Measurements from ENCODE around the gene LENG8. TPM values are rescaled to one million over a fixed set of nuclear protein-coding genes. Genes with fewer than 3 reads are reported as not detected.
A peak's percentile ranks its signal among the peaks of the same experiment; 100 is the strongest.
"Not testable (repeated sequence)": the region's sequence is repeated elsewhere in the genome, so short reads cannot be mapped to it uniquely, and the experiment has no call there.

Gene LENG8
- total RNA-seq, 2 experiments from 2014 or later, result 63.2 to 137 TPM

DNA sequence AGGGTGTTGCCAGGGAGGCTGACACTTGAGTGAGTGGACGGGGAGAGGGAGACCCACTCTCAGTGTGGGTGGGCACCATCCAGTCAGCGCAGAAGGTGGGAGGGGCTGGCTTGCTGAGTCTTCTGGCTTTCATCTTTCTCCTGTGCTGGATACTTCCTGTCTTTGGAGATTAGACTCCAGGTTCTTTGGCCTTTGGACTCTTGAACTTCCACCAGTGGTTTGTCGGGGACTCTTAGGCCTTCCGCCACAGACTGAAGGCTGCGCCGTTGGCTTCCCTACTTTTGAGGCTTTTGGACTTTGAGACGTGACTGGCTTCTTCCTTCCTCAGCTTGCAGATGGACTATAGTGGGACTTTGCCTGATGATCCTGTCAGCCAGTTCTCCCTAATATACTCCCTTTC, 4.3 kb upstream of the LENG8 start:
- peaks cover 7% of the 10 kb centered on the region for H4K20me1 ChIP-seq (ENCODE audit: insufficient read depth, low read length)
- ChIA-PET POLR2A (no interaction called here), CTCF (ENCODE audit: unreplicated experiment) (no interaction called here)
- H3K79me2 ChIP-seq (ENCODE audit: insufficient read depth, low read depth, low read length), result peaks cover 26% of the 10 kb centered on the region
- intact Hi-C loops (cut with micrococcal nuclease; ENCODE audit: unreplicated experiment), result no loop called here
- H3K9me2 ChIP-seq (ENCODE audit: insufficient read depth, low read length), result no peaks in the 10 kb centered on the region
- H3K4me3 ChIP-seq (ENCODE audit: low read depth, low read length, poor library complexity, severe bottlenecking), result no peak overlapping the region
- DNase-seq (ENCODE audit: low spot score), result no peak
- H3K27ac ChIP-seq (ENCODE audit: low read depth, low read length, poor library complexity, severe bottlenecking), result no peak overlapping the region
- H3K4me2 ChIP-seq (ENCODE audit: low read length), result no peak overlapping the region
- peaks cover 13% of the 10 kb centered on the region for H3K4me1 ChIP-seq (ENCODE audit: insufficient read depth, low read length, poor library complexity, severe bottlenecking)
- H3K36me3 ChIP-seq (ENCODE audit: insufficient read depth, low read length), result peaks cover 38% of the 10 kb centered on the region
- H3K9me3 ChIP-seq (ENCODE audit: low read length), result no peaks in the 10 kb centered on the region
- BruUV-seq (replicated peaks), result no TSS peak
- H2AFZ ChIP-seq (ENCODE audit: low read length), result no peak overlapping the region
- no peak for TF ChIP-seq EZH2phosphoT487 (IDR thresholded peaks at IDR 0.05; ENCODE audit: borderline replicate concordance, low read depth, low read length)
- TF ChIP-seq, protein P1, sequence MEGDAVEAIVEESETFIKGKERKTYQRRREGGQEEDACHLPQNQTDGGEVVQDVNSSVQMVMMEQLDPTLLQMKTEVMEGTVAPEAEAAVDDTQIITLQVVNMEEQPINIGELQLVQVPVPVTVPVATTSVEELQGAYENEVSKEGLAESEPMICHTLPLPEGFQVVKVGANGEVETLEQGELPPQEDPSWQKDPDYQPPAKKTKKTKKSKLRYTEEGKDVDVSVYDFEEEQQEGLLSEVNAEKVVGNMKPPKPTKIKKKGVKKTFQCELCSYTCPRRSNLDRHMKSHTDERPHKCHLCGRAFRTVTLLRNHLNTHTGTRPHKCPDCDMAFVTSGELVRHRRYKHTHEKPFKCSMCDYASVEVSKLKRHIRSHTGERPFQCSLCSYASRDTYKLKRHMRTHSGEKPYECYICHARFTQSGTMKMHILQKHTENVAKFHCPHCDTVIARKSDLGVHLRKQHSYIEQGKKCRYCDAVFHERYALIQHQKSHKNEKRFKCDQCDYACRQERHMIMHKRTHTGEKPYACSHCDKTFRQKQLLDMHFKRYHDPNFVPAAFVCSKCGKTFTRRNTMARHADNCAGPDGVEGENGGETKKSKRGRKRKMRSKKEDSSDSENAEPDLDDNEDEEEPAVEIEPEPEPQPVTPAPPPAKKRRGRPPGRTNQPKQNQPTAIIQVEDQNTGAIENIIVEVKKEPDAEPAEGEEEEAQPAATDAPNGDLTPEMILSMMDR (conservative IDR thresholded peaks at IDR 0.05; ENCODE audit: low read length), result no peak

DNA sequence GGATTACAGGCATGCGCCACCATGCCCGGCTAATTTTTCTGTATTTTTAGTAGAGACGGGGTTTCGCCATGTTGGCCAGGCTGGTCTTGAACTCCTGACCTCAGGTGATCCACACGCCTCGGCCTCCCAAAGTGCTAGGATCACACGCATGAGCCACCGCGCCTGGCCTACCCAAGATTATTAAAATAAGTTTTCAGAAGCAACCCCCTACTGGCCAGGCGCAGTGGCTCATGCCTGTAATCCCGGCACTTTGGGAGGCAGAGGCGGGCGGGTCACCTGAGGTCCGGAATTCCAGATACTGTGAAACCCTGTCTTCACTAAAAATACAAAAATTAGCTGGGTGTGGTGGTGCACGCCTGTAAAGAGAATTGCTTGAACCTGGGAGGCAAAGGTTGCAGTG, 2.6 kb upstream of the LENG8 start:
- DNase-seq (ENCODE audit: low spot score); H3K4me3 ChIP-seq (ENCODE audit: low read depth, low read length, poor library complexity, severe bottlenecking); BruUV-seq (replicated peaks); H3K9me3 ChIP-seq (ENCODE audit: low read length); intact Hi-C loops (cut with micrococcal nuclease; ENCODE audit: unreplicated experiment); POLR2A ChIA-PET; H2AFZ ChIP-seq (ENCODE audit: low read length); CTCF ChIA-PET (ENCODE audit: unreplicated experiment); H3K9me2 ChIP-seq (ENCODE audit: insufficient read depth, low read length); H3K27ac ChIP-seq (ENCODE audit: low read depth, low read length, poor library complexity, severe bottlenecking); H3K4me2 ChIP-seq (ENCODE audit: low read length): not testable (repeated sequence)
- Histone ChIP-seq H4K20me1 (ENCODE audit: insufficient read depth, low read length) (peaks cover 21% of the 10 kb centered on the region), H3K4me1 (ENCODE audit: insufficient read depth, low read length, poor library complexity, severe bottlenecking) (peaks cover 25% of the 10 kb centered on the region), H3K36me3 (ENCODE audit: insufficient read depth, low read length) (peaks cover 49% of the 10 kb centered on the region), H3K79me2 (ENCODE audit: insufficient read depth, low read depth, low read length) (peaks cover 42% of the 10 kb centered on the region)

DNA sequence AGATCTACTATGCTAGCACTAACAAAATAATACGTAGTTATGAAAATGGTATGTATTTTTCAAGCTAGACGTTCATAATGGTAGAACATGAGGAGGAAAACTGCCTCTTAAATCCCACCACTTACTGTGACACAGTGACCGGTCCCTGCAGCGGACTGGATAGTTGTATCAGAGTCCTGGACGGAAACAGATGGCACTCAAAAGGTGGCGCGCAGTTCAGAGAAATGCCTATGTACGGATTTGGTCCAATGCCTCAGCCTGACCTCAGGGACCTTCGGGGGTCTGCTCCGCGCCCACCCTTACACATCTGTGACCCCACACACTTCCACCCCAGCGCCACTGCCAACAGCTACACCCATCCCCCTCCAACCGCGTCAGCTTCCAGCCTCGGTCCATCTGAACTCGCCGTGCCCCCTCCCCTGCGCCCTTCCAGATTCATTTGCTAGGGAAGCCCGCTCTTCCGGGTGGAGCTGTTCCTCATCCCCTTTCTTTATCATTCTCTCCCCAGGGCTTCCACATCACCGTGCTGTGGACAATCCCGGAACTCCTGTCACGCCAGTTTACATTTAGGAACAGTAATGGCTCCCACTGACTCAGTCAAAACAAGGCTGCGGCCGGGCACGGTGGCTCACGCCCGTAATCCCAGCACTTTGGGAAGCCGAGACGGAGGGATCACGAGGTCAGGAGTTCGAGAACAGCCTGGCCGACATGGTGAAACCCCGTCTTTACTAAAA, 792 bp upstream of the LENG8 start:
- peak; percentile 22 for DNase-seq (ENCODE audit: low spot score)
- H3K27ac ChIP-seq (ENCODE audit: low read depth, low read length, poor library complexity, severe bottlenecking), result peak overlapping the region; percentile 72
- H2AFZ ChIP-seq (ENCODE audit: low read length), result peak overlapping the region; percentile 68; the same call in 1 of the 2 replicates
- H3K9me2 ChIP-seq (ENCODE audit: insufficient read depth, low read length), result no peaks in the 10 kb centered on the region
- peaks cover 28% of the 10 kb centered on the region for H4K20me1 ChIP-seq (ENCODE audit: insufficient read depth, low read length)
- intact Hi-C loops (cut with micrococcal nuclease; ENCODE audit: unreplicated experiment), result no loop called here
- H3K36me3 ChIP-seq (ENCODE audit: insufficient read depth, low read length), result peaks cover 65% of the 10 kb centered on the region
- CTCF ChIA-PET (ENCODE audit: unreplicated experiment), result no interaction called here
- H3K4me3 ChIP-seq (ENCODE audit: low read depth, low read length, poor library complexity, severe bottlenecking), result peak overlapping the region; percentile 98
- peak overlapping the region; percentile 85 for H3K4me2 ChIP-seq (ENCODE audit: low read length)
- POLR2A ChIA-PET, result interaction anchor here (0.6 to 0.7 kb wide), 2 partner anchors 119 to 249 kb away, joined by 3 to 5 read pairs; no protein-coding TSS in a partner anchor
- TF ChIP-seq, protein P1 (conservative IDR thresholded peaks at IDR 0.05; ENCODE audit: low read length), result no peak
- no peak for TF ChIP-seq EZH2phosphoT487 (IDR thresholded peaks at IDR 0.05; ENCODE audit: borderline replicate concordance, low read depth, low read length)
- H3K9me3 ChIP-seq (ENCODE audit: low read length), result no peaks in the 10 kb centered on the region
- H3K4me1 ChIP-seq (ENCODE audit: insufficient read depth, low read length, poor library complexity, severe bottlenecking), result peaks cover 26% of the 10 kb centered on the region
- TSS peak; percentile 53 for BruUV-seq (replicated peaks)
- H3K79me2 ChIP-seq (ENCODE audit: insufficient read depth, low read depth, low read length), result peaks cover 51% of the 10 kb centered on the region

Data from OCI-LY7 (cell line).